Measurements from ENCODE around the gene ASAP3. TPM values are rescaled to one million over a fixed set of nuclear protein-coding genes. Genes with fewer than 3 reads are reported as not detected.

The ASAP3 gene
- total RNA-seq, 1 donor from 2014 or later = 33.5 TPM

DNA sequence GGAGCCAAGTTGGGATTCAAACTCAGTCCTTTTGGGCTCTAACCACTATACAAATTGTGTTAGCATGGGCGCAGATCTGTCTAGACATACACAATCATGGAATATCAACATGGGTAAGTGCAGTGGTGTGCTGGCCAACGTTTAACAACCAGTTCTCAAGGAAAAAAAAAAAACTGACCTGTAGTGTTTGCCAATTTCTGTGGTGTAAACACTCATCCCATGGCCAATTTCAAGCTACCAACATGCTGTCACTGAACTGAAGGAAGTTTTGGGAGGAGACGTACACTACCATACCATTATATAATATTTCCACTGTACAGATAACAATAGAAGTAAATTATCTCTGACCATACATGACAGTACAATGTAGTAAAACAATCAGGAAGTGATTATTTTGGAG is 62.6 kb downstream of the ASAP3 start:
- Mint-ChIP-seq H3K4me3 (ENCODE audit: unreplicated experiment) (no peak overlapping the region), H3K27ac (ENCODE audit: unreplicated experiment) (no peak overlapping the region), H3K36me3 (ENCODE audit: low read depth, unreplicated experiment) (peaks cover 13% of the 10 kb centered on the region), H3K27me3 (ENCODE audit: low read depth, unreplicated experiment) (peaks cover 69% of the 10 kb centered on the region), H3K4me1 (ENCODE audit: low read depth, unreplicated experiment) (peaks cover 4% of the 10 kb centered on the region), H3K9me3 (ENCODE audit: unreplicated experiment) (no peaks in the 10 kb centered on the region)
- no peaks in the 10 kb centered on the region for H3K9me3 ChIP-seq (ENCODE audit: insufficient read depth, low read depth, low read length)
- no peaks in the 10 kb centered on the region for H3K27me3 ChIP-seq (ENCODE audit: insufficient read depth, low read length)
- no peak for DNase-seq (ENCODE audit: low read depth)
- H3K4me1 ChIP-seq (ENCODE audit: insufficient read depth, low read length) = peaks cover 17% of the 10 kb centered on the region
- H3K9ac ChIP-seq (ENCODE audit: low read length) = no peak overlapping the region
- no peak for FAIRE-seq
- TF ChIP-seq EZH2 (IDR thresholded peaks at IDR 0.05; ENCODE audit: insufficient read depth, low read length) = no peak
- TF ChIP-seq, protein P1, sequence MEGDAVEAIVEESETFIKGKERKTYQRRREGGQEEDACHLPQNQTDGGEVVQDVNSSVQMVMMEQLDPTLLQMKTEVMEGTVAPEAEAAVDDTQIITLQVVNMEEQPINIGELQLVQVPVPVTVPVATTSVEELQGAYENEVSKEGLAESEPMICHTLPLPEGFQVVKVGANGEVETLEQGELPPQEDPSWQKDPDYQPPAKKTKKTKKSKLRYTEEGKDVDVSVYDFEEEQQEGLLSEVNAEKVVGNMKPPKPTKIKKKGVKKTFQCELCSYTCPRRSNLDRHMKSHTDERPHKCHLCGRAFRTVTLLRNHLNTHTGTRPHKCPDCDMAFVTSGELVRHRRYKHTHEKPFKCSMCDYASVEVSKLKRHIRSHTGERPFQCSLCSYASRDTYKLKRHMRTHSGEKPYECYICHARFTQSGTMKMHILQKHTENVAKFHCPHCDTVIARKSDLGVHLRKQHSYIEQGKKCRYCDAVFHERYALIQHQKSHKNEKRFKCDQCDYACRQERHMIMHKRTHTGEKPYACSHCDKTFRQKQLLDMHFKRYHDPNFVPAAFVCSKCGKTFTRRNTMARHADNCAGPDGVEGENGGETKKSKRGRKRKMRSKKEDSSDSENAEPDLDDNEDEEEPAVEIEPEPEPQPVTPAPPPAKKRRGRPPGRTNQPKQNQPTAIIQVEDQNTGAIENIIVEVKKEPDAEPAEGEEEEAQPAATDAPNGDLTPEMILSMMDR (IDR thresholded peaks at IDR 0.05; ENCODE audit: insufficient read depth, low read depth, low read length) = no peak
- H3K27ac ChIP-seq (ENCODE audit: low read depth, low read length) = no peak overlapping the region
- H4K20me1 ChIP-seq (ENCODE audit: insufficient read depth, low read length) = no peaks in the 10 kb centered on the region
- no peak overlapping the region for H3K4me2 ChIP-seq (ENCODE audit: low read length)
- H3K79me2 ChIP-seq (ENCODE audit: insufficient read depth, low read length) = no peaks in the 10 kb centered on the region
- H3K36me3 ChIP-seq (ENCODE audit: insufficient read depth, low read length) = no peaks in the 10 kb centered on the region
- no peak overlapping the region for H3K4me3 ChIP-seq (ENCODE audit: insufficient read depth, low read depth, low read length)
- H2AFZ ChIP-seq (ENCODE audit: low read depth, low read length) = no peak overlapping the region

DNA sequence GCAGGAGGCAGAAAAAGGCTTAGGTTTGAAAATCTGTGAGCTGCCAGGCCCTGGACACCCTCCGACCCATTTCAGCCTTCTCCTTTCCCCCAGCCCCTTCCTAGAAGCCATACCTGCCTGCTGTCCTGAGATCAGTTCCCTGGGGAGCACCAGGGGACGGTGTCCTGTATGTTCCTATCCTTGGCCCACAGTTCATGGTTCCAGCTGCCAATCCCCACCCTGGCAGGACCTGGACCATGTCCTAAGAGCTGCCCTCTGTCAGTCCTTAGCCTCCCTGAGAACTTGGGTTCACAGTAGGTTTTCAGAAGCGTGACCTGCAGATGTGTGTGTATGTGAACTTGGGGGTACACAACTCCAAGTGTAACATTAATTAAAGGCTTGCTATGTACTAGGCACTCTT is 63.2 kb downstream of the ASAP3 start:
- H3K9me3 Mint-ChIP-seq (ENCODE audit: unreplicated experiment) = no peaks in the 10 kb centered on the region
- no peaks in the 10 kb centered on the region for H3K79me2 ChIP-seq (ENCODE audit: insufficient read depth, low read length)
- no peak overlapping the region for H3K27ac ChIP-seq (ENCODE audit: low read depth, low read length)
- no peak overlapping the region for H2AFZ ChIP-seq (ENCODE audit: low read depth, low read length)
- no peaks in the 10 kb centered on the region for H3K9me3 ChIP-seq (ENCODE audit: insufficient read depth, low read depth, low read length)
- peaks cover 4% of the 10 kb centered on the region for H3K4me1 Mint-ChIP-seq (ENCODE audit: low read depth, unreplicated experiment)
- no peak for FAIRE-seq
- H3K36me3 ChIP-seq (ENCODE audit: insufficient read depth, low read length) = no peaks in the 10 kb centered on the region
- H3K4me3 Mint-ChIP-seq (ENCODE audit: unreplicated experiment) = no peak overlapping the region
- H3K9ac ChIP-seq (ENCODE audit: low read length) = no peak overlapping the region
- H4K20me1 ChIP-seq (ENCODE audit: insufficient read depth, low read length) = no peaks in the 10 kb centered on the region
- peaks cover 10% of the 10 kb centered on the region for H3K36me3 Mint-ChIP-seq (ENCODE audit: low read depth, unreplicated experiment)
- no peak for DNase-seq (ENCODE audit: low read depth)
- H3K4me1 ChIP-seq (ENCODE audit: insufficient read depth, low read length) = peaks cover 17% of the 10 kb centered on the region
- H3K27me3 ChIP-seq (ENCODE audit: insufficient read depth, low read length) = no peaks in the 10 kb centered on the region
- H3K27me3 Mint-ChIP-seq (ENCODE audit: low read depth, unreplicated experiment) = peaks cover 63% of the 10 kb centered on the region
- no peak overlapping the region for H3K4me2 ChIP-seq (ENCODE audit: low read length)
- no peak overlapping the region for H3K27ac Mint-ChIP-seq (ENCODE audit: unreplicated experiment)
- TF ChIP-seq, protein P1 (IDR thresholded peaks at IDR 0.05; ENCODE audit: insufficient read depth, low read depth, low read length) = no peak
- no peak overlapping the region for H3K4me3 ChIP-seq (ENCODE audit: insufficient read depth, low read depth, low read length)

DNA sequence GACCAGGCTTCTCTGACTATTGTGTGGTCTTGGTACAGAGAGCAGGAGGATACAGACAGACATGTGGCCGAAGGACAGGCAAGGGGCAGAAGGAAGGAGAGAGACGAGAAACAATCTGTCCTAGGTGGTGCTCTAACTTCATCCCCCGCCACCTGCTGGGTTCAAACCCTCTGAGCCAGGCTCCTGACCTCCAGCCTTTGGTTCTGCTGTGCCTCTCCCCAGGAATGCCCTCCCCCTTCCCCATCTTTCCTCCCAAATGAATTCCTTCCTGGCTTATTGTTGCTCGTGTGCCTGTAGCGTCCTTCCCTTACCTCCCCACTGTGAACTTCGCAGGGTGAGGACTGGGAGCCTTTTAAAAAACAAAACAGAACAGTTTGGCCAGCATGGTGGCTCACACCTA is 64.8 kb downstream of the ASAP3 start:
- peaks cover 62% of the 10 kb centered on the region for H3K27me3 Mint-ChIP-seq (ENCODE audit: low read depth, unreplicated experiment)
- no peak overlapping the region for H3K4me3 Mint-ChIP-seq (ENCODE audit: unreplicated experiment)
- H3K27ac Mint-ChIP-seq (ENCODE audit: unreplicated experiment) = no peak overlapping the region
- no peaks in the 10 kb centered on the region for H3K79me2 ChIP-seq (ENCODE audit: insufficient read depth, low read length)
- peaks cover 10% of the 10 kb centered on the region for H3K4me1 ChIP-seq (ENCODE audit: insufficient read depth, low read length)
- H3K27me3 ChIP-seq (ENCODE audit: insufficient read depth, low read length) = no peaks in the 10 kb centered on the region
- FAIRE-seq = no peak
- H3K36me3 Mint-ChIP-seq (ENCODE audit: low read depth, unreplicated experiment) = peaks cover 7% of the 10 kb centered on the region
- TF ChIP-seq, protein P1 (IDR thresholded peaks at IDR 0.05; ENCODE audit: insufficient read depth, low read depth, low read length) = no peak
- no peak for TF ChIP-seq EZH2 (IDR thresholded peaks at IDR 0.05; ENCODE audit: insufficient read depth, low read length)
- no peaks in the 10 kb centered on the region for H3K9me3 ChIP-seq (ENCODE audit: insufficient read depth, low read depth, low read length)
- no peak overlapping the region for H2AFZ ChIP-seq (ENCODE audit: low read depth, low read length)
- no peak overlapping the region for H3K4me2 ChIP-seq (ENCODE audit: low read length)
- H3K27ac ChIP-seq (ENCODE audit: low read depth, low read length) = no peak overlapping the region
- DNase-seq (ENCODE audit: low read depth) = no peak
- no peaks in the 10 kb centered on the region for H3K36me3 ChIP-seq (ENCODE audit: insufficient read depth, low read length)
- H3K9ac ChIP-seq (ENCODE audit: low read length) = no peak overlapping the region
- H4K20me1 ChIP-seq (ENCODE audit: insufficient read depth, low read length) = no peaks in the 10 kb centered on the region
- H3K4me1 Mint-ChIP-seq (ENCODE audit: low read depth, unreplicated experiment) = peaks cover 3% of the 10 kb centered on the region
- no peaks in the 10 kb centered on the region for H3K9me3 Mint-ChIP-seq (ENCODE audit: unreplicated experiment)
- H3K4me3 ChIP-seq (ENCODE audit: insufficient read depth, low read depth, low read length) = no peak overlapping the region
